Measurements from ENCODE around the gene LARGE1. TPM values are rescaled to one million over a fixed set of nuclear protein-coding genes. Genes with fewer than 3 reads are reported as not detected.

LARGE1 gene
- total RNA-seq, 2 donors from 2014 or later, result 29.5 to 42.1 TPM

DNA sequence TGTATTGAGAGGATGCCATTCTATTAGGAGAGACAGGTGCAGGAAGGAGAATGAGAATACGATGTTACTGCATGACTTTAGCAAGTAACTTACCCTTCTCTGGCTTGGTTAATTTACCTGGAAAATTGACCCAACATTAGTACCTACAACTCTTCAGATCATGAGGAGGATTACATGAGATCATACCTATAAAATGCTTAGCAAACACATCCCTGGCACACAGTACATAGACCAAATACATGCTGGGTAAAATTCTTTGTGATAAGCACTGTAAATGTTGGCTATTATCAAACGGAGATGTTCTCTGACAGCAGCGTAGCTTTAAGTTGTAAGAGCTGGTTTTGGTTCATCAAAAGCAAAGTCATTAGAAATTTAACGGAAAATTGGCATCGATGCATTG lies 28.8 kb downstream of the LARGE1 start:
- Histone ChIP-seq H3K4me1 (ENCODE audit: control insufficient read depth in 1 of 2, low read depth in 2 of 2) (peaks cover 10 to 17% of the 10 kb centered on the region in 2 donors), H3K36me3 (no peaks in the 10 kb centered on the region), H3K4me3 (no peak overlapping the region), H3K9me3 (no peaks in the 10 kb centered on the region), H3K27ac (no peak overlapping the region), H3K27me3 (replicated peaks; ENCODE audit: insufficient read depth) (no peaks in the 10 kb centered on the region)
- no peak for DNase-seq (ENCODE audit: low spot score)
- ATAC-seq (ENCODE audit: insufficient number of reproducible peaks, low FRiP score, low read depth), result no peak
- TF ChIP-seq, protein P1, sequence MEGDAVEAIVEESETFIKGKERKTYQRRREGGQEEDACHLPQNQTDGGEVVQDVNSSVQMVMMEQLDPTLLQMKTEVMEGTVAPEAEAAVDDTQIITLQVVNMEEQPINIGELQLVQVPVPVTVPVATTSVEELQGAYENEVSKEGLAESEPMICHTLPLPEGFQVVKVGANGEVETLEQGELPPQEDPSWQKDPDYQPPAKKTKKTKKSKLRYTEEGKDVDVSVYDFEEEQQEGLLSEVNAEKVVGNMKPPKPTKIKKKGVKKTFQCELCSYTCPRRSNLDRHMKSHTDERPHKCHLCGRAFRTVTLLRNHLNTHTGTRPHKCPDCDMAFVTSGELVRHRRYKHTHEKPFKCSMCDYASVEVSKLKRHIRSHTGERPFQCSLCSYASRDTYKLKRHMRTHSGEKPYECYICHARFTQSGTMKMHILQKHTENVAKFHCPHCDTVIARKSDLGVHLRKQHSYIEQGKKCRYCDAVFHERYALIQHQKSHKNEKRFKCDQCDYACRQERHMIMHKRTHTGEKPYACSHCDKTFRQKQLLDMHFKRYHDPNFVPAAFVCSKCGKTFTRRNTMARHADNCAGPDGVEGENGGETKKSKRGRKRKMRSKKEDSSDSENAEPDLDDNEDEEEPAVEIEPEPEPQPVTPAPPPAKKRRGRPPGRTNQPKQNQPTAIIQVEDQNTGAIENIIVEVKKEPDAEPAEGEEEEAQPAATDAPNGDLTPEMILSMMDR (IDR thresholded peaks at IDR 0.05), result no peak

DNA sequence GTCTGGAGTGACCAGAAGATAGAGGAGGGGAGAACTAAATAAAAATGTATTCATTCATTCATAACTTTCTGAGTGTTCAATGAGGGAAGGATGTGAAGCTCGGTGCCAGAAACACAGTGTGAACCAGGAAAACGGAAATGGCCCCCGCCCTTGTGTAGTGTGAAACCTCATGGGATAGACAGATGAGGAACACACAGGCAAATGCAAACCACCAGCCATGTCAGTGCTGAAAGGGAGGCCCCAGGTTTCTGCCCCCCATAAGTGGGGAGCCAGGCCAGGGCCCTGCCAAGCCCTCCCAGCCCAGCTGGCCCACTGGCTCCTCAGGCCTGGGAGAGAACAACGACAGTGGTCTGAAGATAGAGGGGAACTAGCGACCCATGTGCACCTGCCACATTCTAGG lies 30.5 kb downstream of the LARGE1 start:
- peaks cover 10 to 17% of the 10 kb centered on the region in 2 donors for H3K4me1 ChIP-seq (ENCODE audit: control insufficient read depth in 1 of 2, low read depth in 2 of 2)
- no peak for ATAC-seq (ENCODE audit: insufficient number of reproducible peaks, low FRiP score, low read depth)

DNA sequence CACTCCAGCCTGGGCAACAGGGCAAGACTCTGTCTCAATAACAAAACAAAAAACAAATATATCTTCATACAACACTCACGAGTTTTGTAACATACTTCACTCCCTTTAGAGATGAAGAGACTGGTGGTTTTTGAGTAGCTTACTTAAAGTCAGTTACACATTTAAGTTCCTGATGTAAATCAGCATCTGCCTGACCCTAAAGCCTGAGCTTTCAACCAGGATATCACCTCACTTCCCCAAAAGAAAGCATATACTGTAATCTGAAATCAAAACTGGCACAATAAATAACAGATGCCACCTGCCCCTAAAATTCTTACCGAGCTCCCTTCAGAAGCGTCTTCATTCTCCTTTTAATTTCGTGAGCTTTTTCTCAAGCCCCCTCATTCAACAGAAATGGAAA lies 31.5 kb downstream of the LARGE1 start:
- ATAC-seq (ENCODE audit: insufficient number of reproducible peaks, low FRiP score, low read depth) (no peak), DNase-seq (ENCODE audit: low spot score) (no peak)
- Histone ChIP-seq H3K27me3 (replicated peaks; ENCODE audit: insufficient read depth) (no peaks in the 10 kb centered on the region), H3K4me1 (ENCODE audit: control insufficient read depth in 1 of 2, low read depth in 2 of 2) (peaks cover 10 to 13% of the 10 kb centered on the region in 2 donors), H3K9me3 (no peaks in the 10 kb centered on the region), H3K27ac (no peak overlapping the region), H3K4me3 (no peak overlapping the region), H3K36me3 (no peaks in the 10 kb centered on the region)
- TF ChIP-seq, protein P1 (IDR thresholded peaks at IDR 0.05), result no peak

More for the DNA sequence above, 30.5 kb downstream of the LARGE1 start:
- Histone ChIP-seq H3K36me3 (no peaks in the 10 kb centered on the region), H3K4me3 (no peak overlapping the region), H3K27ac (no peak overlapping the region), H3K27me3 (replicated peaks; ENCODE audit: insufficient read depth) (no peaks in the 10 kb centered on the region), H3K9me3 (no peaks in the 10 kb centered on the region)
- TF ChIP-seq, protein P1 (IDR thresholded peaks at IDR 0.05), result no peak
- DNase-seq (ENCODE audit: low spot score), result no peak

DNA sequence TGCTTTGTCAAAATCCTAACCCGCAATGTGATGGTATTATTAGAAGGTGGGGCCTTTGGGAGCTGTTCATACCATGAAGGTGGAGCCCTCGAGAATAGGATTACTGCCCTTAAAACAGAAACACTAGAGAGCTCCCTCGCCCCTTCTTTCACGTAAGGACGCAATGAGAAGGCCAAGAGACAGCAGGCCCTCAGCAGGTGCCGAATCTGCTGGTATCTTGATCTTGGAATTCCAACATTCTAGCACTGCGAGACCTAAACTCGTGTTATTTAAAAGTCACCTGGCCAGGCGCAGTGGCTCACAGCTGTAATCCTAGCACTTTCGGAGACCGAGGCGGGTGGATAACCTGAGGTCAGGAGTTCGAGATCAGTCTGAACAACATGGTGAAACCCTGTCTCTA lies 33.1 kb downstream of the LARGE1 start:
- Histone ChIP-seq H3K4me1 (ENCODE audit: control insufficient read depth in 1 of 2, low read depth in 2 of 2) (peaks cover 10 to 13% of the 10 kb centered on the region in 2 donors), H3K9me3 (no peaks in the 10 kb centered on the region), H3K27me3 (replicated peaks; ENCODE audit: insufficient read depth) (no peaks in the 10 kb centered on the region), H3K27ac (no peak overlapping the region), H3K4me3 (no peak overlapping the region), H3K36me3 (no peaks in the 10 kb centered on the region)
- DNase-seq (ENCODE audit: low spot score) (no peak), ATAC-seq (ENCODE audit: insufficient number of reproducible peaks, low FRiP score, low read depth) (no peak)
- TF ChIP-seq, protein P1 (IDR thresholded peaks at IDR 0.05), result no peak

DNA sequence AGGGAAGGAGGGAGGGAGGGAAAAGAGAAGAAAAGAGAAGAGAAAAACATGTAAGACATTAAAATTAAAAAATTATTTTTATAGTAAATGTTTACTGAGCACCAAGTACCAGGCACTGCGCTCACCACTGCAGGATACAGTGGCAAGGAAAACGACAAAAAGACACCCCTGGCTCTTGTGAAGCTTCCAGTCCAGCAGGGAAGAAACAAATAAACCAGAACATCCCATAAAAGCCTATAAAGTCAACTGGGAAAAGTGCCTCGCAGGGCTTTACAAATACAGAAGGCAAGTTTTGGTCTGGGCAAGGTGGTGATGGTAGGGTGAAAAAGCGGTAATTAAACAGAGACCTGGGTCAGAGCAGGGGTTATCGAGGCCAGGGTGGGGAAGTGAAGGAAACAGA lies 33.6 kb downstream of the LARGE1 start:
- Histone ChIP-seq H3K27me3 (replicated peaks; ENCODE audit: insufficient read depth) (no peaks in the 10 kb centered on the region), H3K4me3 (no peak overlapping the region), H3K4me1 (ENCODE audit: control insufficient read depth in 1 of 2, low read depth in 2 of 2) (peaks cover 10 to 13% of the 10 kb centered on the region in 2 donors), H3K36me3 (no peaks in the 10 kb centered on the region), H3K27ac (no peak overlapping the region), H3K9me3 (no peaks in the 10 kb centered on the region)
- DNase-seq (ENCODE audit: low spot score) (no peak), ATAC-seq (ENCODE audit: insufficient number of reproducible peaks, low FRiP score, low read depth) (no peak)
- TF ChIP-seq, protein P1 (IDR thresholded peaks at IDR 0.05), result no peak
